T-helper 17 cell (primary cell): ENCODE results near the gene IGF2R. TPM values are rescaled to one million over a fixed set of nuclear protein-coding genes. Genes with fewer than 3 reads are reported as not detected.

Experiments used
- ATAC-seq: fragments of 150-1000 bp; cut with Tn5 transposase; 2 replicates; pipeline ENCODE4 v1.10.0; 2021; ENCODE audit warnings: mild to moderate bottlenecking, moderate library complexity
- DNase-seq, 3 donors: peaks; one replicate each; pipeline versions ENCODE4 v3.0.0 to v3.0.0-alpha.2; 2020 to 2021
- H3K9me3 ChIP-seq: one replicate; pipeline ENCODE4 v1.7.0; 2013; ENCODE audit warnings: low read length, mild to moderate bottlenecking; ENCODE audit not compliant: control insufficient read depth, poor library complexity, severe bottlenecking
- H3K27ac Mint-ChIP-seq: one replicate; pipeline ENCODE4 v1.8.0; 2022; ENCODE audit warnings: mild to moderate bottlenecking, moderate library complexity, mixed read lengths
- H3K27me3 Mint-ChIP-seq: one replicate; pipeline ENCODE4 v1.8.0; 2022; ENCODE audit warnings: mixed read lengths
- H3K36me3 Mint-ChIP-seq: one replicate; pipeline ENCODE4 v1.8.0; 2022; ENCODE audit warnings: low read depth, mixed read lengths
- H3K4me1 Mint-ChIP-seq: one replicate; pipeline ENCODE4 v1.8.0; 2022; ENCODE audit warnings: mild to moderate bottlenecking, mixed read lengths
- H3K4me3 Mint-ChIP-seq: one replicate; pipeline ENCODE4 v1.8.0; 2022; ENCODE audit warnings: mild to moderate bottlenecking, moderate library complexity, mixed read lengths
- total RNA-seq, 4 donors: library from RNA in 2 of 4; stranded (reverse) in 2 of 4; gene quantifications; one replicate each; pipeline ENCODE4 v1.2.3 and lab custom pipeline; 2022 to 2026

Gene IGF2R
- total RNA-seq, 2 donors from 2014 or later = 56.7 to 59.5 TPM

DNA sequence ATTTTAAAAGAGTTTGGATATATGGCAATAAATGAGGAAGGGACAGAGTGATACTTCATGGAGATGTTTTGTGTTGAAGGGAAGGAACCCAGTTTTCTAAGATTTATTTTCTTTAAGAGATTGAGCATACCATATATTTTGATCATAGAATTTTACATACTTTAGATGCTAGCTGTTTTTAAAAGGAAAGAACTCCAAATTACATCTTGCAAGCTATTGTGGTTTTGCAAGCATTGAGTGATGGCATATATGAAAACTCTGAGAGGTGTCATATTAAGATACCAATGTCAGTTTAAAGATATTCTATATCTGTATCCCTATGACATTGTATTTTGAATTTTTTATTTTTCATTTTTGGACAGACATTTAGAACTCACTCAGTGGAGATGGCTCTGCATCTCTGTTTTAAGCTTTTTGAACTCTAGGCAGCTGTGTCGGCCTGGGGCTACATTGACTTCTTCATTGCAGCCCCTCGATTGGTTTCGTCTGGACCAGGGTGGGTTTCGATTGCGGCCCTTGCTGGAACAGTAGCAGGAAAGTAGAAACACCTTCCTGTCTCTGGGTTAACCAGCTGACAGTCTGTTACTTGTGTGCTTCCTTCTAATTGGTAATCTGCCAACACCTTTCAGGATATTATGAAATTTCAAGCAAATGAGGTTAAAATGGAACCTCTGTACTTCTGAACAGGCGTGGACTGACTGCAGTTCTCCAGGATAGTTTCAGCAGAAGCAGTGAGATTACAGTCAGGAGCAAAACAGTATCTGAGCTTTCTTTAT, 14.0 kb downstream of the IGF2R start:
- DNase-seq (no peak), ATAC-seq (peak; percentile 10)
- Mint-ChIP-seq H3K4me3 (peak overlapping the region; percentile 88), H3K27me3 (no peaks in the 10 kb centered on the region), H3K27ac (peak overlapping the region; percentile 98), H3K36me3 (no peaks in the 10 kb centered on the region), H3K4me1 (peaks cover 58% of the 10 kb centered on the region)
- H3K9me3 ChIP-seq = no peaks in the 10 kb centered on the region

DNA sequence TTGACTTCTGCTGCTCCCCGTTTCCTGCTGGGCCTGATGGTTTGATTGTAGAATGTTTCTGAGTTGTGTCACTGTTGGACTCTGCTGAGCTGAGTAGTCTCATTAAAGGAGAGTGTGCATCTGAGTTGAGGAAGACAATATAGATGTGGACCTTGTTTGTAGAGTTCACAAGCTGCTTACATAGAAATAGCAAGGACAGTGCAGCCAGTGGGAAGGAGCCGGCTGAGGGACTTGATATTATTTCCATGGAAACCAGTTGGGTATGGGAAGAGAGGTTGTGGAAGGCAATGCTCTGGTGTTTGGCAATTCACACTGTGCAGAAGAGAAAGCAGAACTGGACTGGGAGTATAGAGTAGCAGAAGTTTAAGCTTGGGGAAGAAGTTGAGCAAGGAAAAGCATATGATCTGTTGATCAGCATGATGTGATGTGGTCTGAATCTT, 14.8 kb downstream of the IGF2R start:
- H3K27me3 Mint-ChIP-seq = no peaks in the 10 kb centered on the region
- peak overlapping the region; percentile 88 for H3K4me3 Mint-ChIP-seq
- ATAC-seq = no peak
- no peak for DNase-seq
- no peaks in the 10 kb centered on the region for H3K9me3 ChIP-seq
- H3K36me3 Mint-ChIP-seq = no peaks in the 10 kb centered on the region
- peak overlapping the region; percentile 98 for H3K27ac Mint-ChIP-seq
- peaks cover 53% of the 10 kb centered on the region for H3K4me1 Mint-ChIP-seq

DNA sequence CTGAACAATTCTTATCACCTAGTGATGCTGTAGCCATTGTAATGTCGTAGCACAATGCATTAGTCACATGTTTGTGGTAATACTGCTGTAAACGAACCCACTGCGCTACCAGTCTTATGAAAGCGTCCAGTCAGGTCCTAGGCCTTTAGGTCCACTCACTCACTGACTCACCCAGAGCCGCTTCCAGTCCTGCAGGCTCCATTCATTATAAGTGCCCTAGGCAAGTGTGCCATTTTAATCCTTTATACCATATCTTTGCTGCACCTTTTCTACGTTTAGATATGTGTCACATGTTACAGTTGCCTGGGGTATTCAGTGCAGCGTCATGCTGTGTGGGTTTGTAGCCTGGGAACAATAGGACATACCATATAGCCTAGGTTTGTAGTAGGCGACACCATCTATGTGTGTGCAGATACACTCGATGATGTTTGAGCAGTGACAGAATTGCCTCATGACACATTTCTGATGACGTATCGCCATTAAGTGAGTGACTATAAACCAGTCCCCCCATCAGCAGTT, 15.4 kb downstream of the IGF2R start:
- no peaks in the 10 kb centered on the region for H3K9me3 ChIP-seq
- no peak overlapping the region for H3K4me3 Mint-ChIP-seq
- peak overlapping the region; percentile 98 for H3K27ac Mint-ChIP-seq
- ATAC-seq = no peak
- H3K4me1 Mint-ChIP-seq = peaks cover 51% of the 10 kb centered on the region
- H3K36me3 Mint-ChIP-seq = no peaks in the 10 kb centered on the region
- DNase-seq = no peak
- no peaks in the 10 kb centered on the region for H3K27me3 Mint-ChIP-seq

DNA sequence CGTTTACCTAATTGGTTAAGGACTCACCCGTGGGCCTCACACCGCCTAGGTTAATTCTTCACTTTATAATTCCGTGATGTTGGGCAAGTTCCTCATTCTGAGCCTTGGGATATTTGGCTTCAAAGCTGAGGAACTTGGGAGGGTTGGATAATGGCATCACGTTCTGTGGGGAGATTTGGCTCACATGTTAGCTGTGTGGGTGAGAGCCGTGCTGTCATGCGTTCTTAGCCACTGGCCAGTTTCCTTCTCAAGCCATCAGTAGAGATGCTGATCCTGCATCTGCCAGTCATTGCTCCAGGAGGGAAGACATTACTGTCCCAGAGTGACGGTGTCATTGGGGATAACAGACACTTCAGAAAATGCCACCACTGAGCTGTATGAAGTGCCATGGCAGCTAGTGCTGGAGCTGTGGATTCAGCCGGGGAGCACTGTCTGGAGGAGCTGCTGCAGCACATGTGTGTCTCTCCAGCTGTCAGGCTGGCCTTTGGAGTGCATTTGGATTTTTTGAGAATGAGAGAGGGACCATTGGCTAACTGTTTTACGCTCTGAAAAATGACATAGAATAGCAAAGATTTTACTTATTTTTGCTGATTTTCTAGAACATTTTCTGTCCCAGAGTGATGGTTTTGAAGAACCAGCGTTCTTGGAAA, 16.5 kb downstream of the IGF2R start:
- H3K9me3 ChIP-seq = no peaks in the 10 kb centered on the region
- H3K36me3 Mint-ChIP-seq = no peaks in the 10 kb centered on the region
- DNase-seq = no peak
- no peak overlapping the region for H3K27ac Mint-ChIP-seq
- H3K4me1 Mint-ChIP-seq = peaks cover 52% of the 10 kb centered on the region
- H3K4me3 Mint-ChIP-seq = no peak overlapping the region
- H3K27me3 Mint-ChIP-seq = no peaks in the 10 kb centered on the region
- ATAC-seq = no peak

DNA sequence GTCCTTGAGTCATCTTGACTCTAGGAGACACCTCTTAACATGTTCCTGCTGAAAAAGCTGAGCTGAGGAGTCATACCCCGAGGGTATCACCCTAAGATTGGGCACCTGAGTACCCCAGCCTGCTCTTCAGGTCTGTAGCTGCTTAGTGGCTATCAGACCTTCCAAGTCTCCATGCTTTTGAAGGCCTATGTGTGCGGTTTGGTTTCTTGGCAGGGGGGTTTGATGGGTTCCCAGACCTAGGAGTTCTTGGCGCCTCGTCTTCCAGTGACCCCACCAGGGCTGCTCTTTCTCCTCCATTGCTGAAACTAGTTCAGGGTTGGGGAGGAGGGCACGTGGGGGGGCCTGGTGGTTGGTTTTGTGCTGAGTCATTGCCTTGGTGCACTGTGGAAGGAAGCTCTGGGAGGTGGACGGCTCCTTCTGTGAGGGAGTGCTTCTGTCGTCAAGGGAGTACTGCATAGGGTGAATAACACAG, 20.1 kb downstream of the IGF2R start:
- Mint-ChIP-seq H3K4me1 (peaks cover 34% of the 10 kb centered on the region), H3K27me3 (no peaks in the 10 kb centered on the region), H3K27ac (no peak overlapping the region), H3K4me3 (no peak overlapping the region), H3K36me3 (peaks cover 10% of the 10 kb centered on the region)
- ATAC-seq (peak; percentile 41), DNase-seq (no peak)
- no peaks in the 10 kb centered on the region for H3K9me3 ChIP-seq

DNA sequence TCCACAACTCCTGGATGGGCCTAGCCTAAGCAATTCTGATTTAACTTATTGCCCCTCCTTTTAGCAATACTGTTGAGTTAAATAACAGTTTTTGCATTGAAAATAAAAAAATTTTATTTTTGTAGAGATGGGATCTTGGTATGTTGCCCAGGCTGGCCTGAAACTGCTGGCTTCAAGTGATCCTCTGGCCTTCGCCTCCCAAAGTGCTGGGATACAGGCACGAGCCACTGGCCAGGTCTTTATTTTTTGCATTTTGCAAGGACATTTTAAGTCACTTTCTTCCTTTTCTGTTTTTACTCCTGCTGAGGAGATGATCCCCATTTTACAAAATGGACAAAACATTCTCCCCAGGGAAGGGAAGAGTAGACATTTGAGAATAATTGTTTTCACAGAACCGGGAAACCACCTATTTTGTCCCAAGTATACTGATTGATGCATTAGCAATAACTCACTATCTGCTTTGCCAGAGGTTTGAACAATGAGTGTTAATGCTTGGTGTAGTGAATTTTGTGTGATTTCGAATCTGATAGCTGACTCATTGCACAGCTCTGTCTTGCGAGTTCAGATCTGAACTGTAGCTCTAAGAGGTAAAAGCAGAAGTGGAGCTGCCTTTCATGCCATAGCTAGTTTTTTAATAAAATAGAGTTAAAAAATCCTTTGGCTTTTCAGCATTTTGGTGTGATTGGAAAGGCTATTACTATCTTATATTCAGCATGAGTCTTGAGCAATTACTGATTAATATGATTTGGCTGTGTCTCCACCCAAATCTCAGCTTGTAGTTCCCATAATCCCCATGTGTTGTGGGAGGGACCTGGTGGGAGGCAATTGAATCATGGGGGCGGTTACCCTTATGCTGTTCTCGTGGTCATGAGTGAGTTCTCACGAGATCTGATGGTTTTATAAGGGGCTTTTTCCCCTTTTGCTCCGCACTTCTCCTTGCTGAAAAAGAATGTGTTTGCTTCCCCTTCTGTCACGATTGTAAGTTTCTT, 20.9 kb downstream of the IGF2R start:
- Mint-ChIP-seq H3K4me1 (peaks cover 37% of the 10 kb centered on the region), H3K4me3 (no peak overlapping the region), H3K27ac (no peak overlapping the region), H3K27me3 (no peaks in the 10 kb centered on the region), H3K36me3 (peaks cover 10% of the 10 kb centered on the region)
- DNase-seq (no peak), ATAC-seq (no peak)
- no peaks in the 10 kb centered on the region for H3K9me3 ChIP-seq

DNA sequence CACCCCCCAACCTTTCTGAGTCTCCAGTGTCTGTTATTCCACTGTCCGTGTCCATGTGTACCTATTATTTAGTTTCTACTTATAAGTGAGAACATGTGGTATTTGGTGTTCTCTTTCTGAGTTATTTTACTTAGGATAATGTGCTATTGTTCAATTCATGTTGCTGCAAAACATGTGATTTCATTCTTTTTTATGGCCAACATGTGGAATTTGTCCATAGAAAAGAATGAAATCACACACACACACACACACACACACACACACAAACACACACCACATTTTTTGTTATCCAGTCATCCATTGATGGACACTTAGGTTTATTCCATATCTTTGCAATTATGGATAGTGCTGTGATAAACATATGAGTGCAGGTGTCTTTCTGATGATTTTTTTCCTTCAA, 23.5 kb downstream of the IGF2R start:
- H3K4me1 Mint-ChIP-seq = peaks cover 43% of the 10 kb centered on the region
- H3K27me3 Mint-ChIP-seq = no peaks in the 10 kb centered on the region
- ATAC-seq (no peak), DNase-seq (no peak)
- no peaks in the 10 kb centered on the region for H3K9me3 ChIP-seq
- no peak overlapping the region for H3K27ac Mint-ChIP-seq
- H3K4me3 Mint-ChIP-seq = no peak overlapping the region
- H3K36me3 Mint-ChIP-seq = peaks cover 17% of the 10 kb centered on the region

DNA sequence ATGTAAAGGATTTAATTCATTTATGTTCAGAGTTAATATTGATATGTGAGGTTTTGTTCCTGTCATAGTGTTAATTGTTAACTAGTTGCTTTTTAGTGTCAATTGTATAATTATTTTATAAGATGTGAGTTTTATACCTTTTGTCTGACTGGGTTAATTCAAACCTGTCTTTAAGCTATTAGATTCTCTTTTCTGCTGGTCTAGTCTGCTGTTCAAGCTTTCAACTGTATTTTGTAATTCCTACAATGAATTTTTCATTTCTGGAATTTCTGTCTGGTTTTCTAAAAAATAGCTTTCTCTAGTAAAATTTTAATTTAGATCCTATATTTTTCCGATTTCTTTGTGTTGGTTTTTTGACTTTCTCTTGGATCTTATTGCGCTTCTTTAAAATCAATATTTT, 26.5 kb downstream of the IGF2R start:
- H3K27ac Mint-ChIP-seq = no peak overlapping the region
- ATAC-seq (no peak), DNase-seq (no peak)
- H3K9me3 ChIP-seq = no peaks in the 10 kb centered on the region
- no peaks in the 10 kb centered on the region for H3K27me3 Mint-ChIP-seq
- H3K4me3 Mint-ChIP-seq = no peak overlapping the region
- H3K36me3 Mint-ChIP-seq = peaks cover 23% of the 10 kb centered on the region
- H3K4me1 Mint-ChIP-seq = peaks cover 54% of the 10 kb centered on the region

DNA sequence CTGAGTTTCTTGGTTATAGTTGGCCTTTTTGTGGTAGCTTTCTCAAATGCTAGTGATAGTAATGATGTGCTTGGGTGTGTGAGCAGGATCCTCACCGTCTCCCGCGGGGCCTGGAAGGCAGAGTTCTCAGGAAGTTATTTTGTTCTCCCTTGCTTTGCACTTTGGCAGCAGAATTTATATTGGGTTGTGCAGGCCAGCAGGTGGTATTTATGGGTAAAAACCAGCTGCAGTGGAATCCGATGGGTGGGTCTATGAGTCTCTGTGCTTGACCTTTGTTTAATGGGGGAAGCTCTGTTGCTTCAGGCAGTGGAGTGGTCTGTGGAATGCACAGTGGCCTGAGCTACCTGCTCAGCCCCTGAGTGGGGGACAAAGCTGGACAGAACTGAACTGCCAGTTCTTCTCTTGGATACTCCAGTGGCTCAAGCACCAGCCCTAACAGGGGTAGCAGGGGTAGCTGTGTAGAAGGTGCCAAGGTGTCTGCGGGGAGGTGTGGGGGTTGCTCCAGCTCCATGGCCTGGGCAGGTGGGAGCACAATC, 27.3 kb downstream of the IGF2R start:
- H3K27ac Mint-ChIP-seq = peak overlapping the region; percentile 83
- H3K4me3 Mint-ChIP-seq = no peak overlapping the region
- H3K4me1 Mint-ChIP-seq = peaks cover 55% of the 10 kb centered on the region
- H3K36me3 Mint-ChIP-seq = peaks cover 24% of the 10 kb centered on the region
- H3K27me3 Mint-ChIP-seq = no peaks in the 10 kb centered on the region
- no peaks in the 10 kb centered on the region for H3K9me3 ChIP-seq
- no peak for DNase-seq
- no peak for ATAC-seq

DNA sequence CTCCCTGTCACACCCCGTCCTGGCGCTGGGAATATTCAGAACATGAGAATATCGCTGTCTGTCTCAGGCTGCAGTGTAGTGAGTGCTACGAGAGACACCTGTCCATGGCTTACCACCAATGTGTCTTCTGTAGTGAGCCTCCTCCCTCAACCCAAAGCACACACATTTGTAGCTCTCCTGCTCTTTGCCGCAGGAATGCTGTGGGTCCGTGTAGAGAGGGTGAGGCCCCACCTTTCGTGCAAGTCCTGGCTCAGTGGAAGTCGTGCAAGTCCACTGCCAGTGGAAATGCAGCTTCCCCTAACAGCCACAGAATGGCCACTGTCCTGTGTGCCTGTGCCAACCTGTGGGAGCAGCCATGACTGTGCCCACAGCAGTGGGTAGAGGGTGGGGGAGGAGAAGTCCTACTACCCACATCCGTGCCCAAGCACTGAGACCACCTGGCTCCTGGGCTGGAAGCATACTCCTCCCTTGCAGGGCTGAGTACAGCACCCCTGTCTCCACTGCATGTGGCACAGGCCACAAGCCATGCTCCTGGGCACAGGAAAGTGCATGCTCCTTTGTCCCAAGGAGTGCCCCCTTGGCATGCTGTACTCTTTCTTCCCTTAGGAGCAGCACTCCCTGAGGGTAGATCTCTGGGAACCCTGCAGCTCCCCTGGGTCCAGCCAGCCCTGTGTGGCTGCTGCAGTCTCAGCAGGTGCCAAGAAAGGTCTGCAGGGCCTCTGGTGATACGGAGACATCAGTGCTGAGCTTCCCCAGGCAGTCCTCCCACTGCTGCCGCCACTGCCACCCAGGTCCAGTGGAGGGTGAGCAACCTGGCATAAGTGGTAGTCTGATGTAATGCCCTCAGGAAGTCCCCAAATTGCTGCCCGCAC, 28.0 kb downstream of the IGF2R start:
- no peaks in the 10 kb centered on the region for H3K9me3 ChIP-seq
- Mint-ChIP-seq H3K27me3 (no peaks in the 10 kb centered on the region), H3K27ac (no peak overlapping the region), H3K4me3 (no peak overlapping the region), H3K36me3 (peaks cover 24% of the 10 kb centered on the region), H3K4me1 (peaks cover 50% of the 10 kb centered on the region)
- no peak for DNase-seq
- no peak for ATAC-seq

DNA sequence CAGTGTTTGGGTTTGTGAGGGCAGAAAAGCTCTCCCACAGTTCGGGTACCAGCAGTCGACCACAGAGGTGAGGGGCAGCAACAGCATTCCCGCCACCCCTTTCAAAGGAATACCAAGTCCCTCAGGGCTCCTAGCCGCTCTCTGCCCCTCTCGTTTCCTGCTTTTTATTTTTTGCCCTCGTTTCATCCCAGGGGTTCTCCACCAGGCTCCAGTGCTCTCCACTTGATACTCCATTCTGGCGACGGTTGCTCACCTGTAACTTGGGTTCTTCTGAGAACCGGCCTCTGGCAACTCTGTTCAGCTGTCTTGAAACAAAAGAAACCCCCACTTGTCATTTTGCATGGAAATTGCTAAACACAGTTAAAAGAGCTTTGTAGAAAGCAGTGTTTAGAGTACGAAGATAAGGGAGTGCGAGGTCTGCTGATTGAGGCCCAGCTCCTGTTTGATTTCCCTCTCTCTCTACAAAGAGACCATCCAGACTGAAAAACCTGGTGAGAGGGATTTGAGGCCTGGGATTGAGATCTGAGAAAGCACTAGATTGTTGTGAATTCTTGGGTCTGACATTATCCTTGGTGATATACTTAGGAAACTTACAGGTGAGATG, 28.7 kb downstream of the IGF2R start:
- ATAC-seq (no peak), DNase-seq (no peak)
- Mint-ChIP-seq H3K4me3 (no peak overlapping the region), H3K27ac (no peak overlapping the region), H3K27me3 (no peaks in the 10 kb centered on the region), H3K36me3 (peaks cover 21% of the 10 kb centered on the region), H3K4me1 (peaks cover 53% of the 10 kb centered on the region)
- no peaks in the 10 kb centered on the region for H3K9me3 ChIP-seq

DNA sequence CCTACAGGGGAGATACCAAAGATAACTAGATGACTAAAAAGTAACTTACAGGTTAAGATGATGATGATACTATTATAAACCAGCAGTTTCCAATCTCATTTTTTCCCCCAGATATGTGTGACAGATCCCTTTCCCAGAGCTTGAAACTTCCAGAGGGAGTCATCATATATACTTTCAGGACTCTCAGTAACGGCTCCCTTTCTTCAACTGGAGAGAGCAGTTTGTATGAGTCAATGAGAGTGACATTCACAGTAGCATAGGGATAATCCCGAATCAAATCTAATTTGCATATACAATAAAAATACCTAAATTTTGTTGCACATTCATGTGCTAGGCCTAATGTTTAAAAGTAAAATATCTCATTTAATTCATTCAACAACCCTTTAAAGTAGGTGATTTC, 29.7 kb downstream of the IGF2R start:
- no peaks in the 10 kb centered on the region for H3K27me3 Mint-ChIP-seq
- peaks cover 14% of the 10 kb centered on the region for H3K36me3 Mint-ChIP-seq
- peaks cover 48% of the 10 kb centered on the region for H3K4me1 Mint-ChIP-seq
- DNase-seq (no peak), ATAC-seq (no peak)
- no peaks in the 10 kb centered on the region for H3K9me3 ChIP-seq
- no peak overlapping the region for H3K4me3 Mint-ChIP-seq
- peak overlapping the region; percentile 4 for H3K27ac Mint-ChIP-seq
